Brain microvascular endothelial cell (primary cell): ENCODE measurements around the gene UCN.

ENCODE experiments used
- DNase-seq: peaks from one replicate; pipeline ENCODE4 v3.0.0-alpha.2; 2020
- H3K27ac ChIP-seq: fragments of 250-450 bp; sonication (Bioruptor Pico); 2 replicates; pipeline ENCODE4 v1.5.1; 2020; ENCODE audit warnings: mild to moderate bottlenecking, moderate library complexity
- H3K27me3 ChIP-seq: fragments of 250-450 bp; sonication (Bioruptor Pico); replicated peaks from 2 replicates; pipeline ENCODE4 v1.5.1; 2020; ENCODE audit warnings: mild to moderate bottlenecking
- H3K36me3 ChIP-seq: fragments of 250-450 bp; sonication (Bioruptor Pico); replicated peaks from 2 replicates; pipeline ENCODE4 v1.5.1; 2020; ENCODE audit warnings: mild to moderate bottlenecking
- H3K4me3 ChIP-seq: 2 replicates; pipeline ENCODE4 v1.5.1; 2011; ENCODE audit warnings: low read depth, mild to moderate bottlenecking, control low read depth, low read length, moderate library complexity
- in situ Hi-C: cut with HindIII; loops from 2 replicates; pipeline ENCODE4 v1.10.0; 2017; ENCODE audit warnings: low sequenced_read_pairs, low pct_ligation_motif_present
- TF ChIP-seq, protein P1 (sequence below): IDR thresholded peaks from 2 replicates; pipeline ENCODE4 v1.5.1; 2011; ENCODE audit warnings: low read depth, mild to moderate bottlenecking, moderate library complexity, low read length, control low read depth, inconsistent platforms; ENCODE audit errors: missing control alignments

UCN gene

DNA sequence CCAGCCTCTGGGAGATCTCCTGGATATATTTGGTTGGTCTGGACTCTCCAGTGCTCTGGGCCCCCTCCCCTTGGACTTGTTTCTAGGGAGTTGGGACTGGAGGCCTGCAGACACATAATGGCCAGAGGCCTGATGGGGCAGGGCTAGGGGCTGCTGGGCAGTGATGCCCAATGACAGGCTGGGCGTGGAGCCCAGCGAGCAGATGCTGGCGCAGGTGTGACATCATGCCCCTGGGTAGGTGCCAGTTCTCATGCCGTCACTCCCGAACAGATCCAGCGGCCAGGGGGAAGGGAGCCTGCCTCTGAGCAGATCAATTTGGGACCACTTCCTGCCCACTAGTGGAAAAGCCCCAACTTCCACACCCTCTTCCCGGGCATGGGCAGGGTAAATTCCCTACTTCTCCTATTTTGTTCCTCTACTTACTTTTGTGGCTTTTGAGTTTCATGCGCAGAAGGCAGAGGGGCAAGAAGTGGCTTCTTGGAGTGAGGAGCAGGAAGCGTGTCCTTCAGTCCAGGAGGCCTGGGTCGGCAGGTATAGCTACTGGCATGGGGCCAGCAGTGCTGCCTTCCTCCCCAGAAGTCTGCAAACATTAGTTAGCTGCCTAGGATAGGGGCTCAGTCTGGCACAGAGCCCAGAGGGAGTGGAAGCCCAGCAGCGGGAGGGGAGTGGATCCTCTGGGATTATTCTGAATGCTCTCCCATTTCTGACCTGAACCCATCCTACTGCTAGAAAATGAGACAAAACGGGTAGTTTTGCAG is 8.6 kb upstream of the UCN start:
- no peak for DNase-seq
- in situ Hi-C loops = no loop called here
- Histone ChIP-seq H3K27ac (no peak overlapping the region), H3K36me3 (peaks cover 3% of the 10 kb centered on the region), H3K27me3 (no peaks in the 10 kb centered on the region), H3K4me3 (no peak overlapping the region)
- TF ChIP-seq, protein P1, sequence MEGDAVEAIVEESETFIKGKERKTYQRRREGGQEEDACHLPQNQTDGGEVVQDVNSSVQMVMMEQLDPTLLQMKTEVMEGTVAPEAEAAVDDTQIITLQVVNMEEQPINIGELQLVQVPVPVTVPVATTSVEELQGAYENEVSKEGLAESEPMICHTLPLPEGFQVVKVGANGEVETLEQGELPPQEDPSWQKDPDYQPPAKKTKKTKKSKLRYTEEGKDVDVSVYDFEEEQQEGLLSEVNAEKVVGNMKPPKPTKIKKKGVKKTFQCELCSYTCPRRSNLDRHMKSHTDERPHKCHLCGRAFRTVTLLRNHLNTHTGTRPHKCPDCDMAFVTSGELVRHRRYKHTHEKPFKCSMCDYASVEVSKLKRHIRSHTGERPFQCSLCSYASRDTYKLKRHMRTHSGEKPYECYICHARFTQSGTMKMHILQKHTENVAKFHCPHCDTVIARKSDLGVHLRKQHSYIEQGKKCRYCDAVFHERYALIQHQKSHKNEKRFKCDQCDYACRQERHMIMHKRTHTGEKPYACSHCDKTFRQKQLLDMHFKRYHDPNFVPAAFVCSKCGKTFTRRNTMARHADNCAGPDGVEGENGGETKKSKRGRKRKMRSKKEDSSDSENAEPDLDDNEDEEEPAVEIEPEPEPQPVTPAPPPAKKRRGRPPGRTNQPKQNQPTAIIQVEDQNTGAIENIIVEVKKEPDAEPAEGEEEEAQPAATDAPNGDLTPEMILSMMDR = no peak

DNA sequence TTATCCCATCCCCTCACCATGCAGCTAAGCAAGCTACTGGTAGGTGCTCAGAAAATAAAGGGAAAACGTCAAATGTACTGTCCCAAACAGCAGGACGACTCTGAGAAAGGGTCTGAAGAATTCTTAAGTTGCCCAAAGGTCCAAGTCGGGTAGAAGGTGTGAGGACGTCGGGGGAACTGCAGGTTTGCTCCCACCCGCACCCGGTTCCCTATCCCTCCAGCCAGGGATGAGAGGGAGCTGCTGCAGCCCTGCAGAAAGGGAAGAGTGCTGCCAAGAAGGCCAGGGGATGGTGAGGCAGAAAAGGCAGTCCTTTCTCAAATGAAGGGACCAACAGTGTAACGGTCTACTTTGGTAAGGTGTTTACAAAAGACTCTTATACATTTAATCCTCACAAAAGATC is 6.9 kb upstream of the UCN start:
- Histone ChIP-seq H3K27ac (no peak overlapping the region), H3K36me3 (peaks cover 3% of the 10 kb centered on the region), H3K4me3 (no peak overlapping the region), H3K27me3 (no peaks in the 10 kb centered on the region)
- in situ Hi-C loops = no loop called here
- no peak for DNase-seq
- TF ChIP-seq, protein P1 = no peak

DNA sequence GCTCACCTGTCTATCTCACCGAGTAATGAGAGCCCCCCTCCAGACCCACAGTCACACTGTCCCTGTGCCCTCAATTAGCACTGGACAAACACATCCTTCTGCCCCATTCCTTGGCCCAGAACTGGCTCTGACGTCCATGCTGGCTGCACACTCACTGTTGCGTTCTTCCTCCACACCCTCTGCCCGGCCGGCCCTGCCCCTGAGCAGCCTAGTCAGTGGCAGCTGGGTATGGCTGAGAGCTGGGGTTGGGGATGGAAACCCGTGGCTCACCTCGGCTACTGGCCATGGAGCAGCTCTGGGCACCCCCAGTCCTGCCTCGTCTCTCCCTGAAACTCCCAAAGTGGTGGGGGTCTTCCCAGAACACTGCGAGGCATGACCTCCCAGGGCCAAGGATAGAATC is 6.5 kb upstream of the UCN start:
- H3K27me3 ChIP-seq = no peaks in the 10 kb centered on the region
- H3K27ac ChIP-seq = no peak overlapping the region
- no peak for DNase-seq
- peaks cover 3% of the 10 kb centered on the region for H3K36me3 ChIP-seq
- in situ Hi-C loops = no loop called here
- TF ChIP-seq, protein P1 = no peak
- H3K4me3 ChIP-seq = no peak overlapping the region

DNA sequence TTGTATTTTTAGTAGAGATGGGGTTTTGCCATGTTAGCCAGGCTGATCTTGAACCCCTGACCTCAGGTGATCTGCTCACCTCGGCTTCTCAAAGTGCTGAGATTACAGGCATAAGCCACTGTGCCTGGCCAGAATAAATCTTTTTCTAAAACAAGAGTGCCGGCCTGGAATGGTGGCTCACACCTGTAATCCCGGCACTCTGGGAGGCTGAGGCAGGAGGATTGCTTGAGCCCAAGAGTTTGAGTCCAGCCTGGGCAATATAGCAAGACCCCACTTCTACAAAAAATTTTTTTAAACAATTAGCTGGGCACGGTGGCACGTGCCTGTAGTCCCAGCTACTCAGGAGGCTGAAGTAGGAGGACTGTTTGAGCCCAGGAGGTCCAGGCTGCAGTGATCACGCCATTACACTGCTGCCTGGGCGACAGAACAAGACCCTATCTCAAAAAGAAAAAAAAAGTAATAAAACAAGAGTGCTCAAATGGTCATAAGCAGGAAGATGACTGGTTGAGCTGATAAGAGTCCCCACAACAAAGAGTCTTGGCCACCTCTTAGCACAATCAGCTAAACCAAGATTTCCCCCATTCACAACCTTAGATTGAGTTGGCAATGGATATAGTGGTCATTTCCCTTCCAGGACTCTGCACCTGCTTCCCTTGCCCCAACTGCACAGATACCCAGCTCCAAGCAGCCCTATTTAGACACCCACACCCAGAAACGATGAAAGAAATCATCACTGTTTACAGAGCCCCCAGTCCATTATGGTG is 5.8 kb upstream of the UCN start:
- TF ChIP-seq, protein P1 = no peak
- Histone ChIP-seq H3K27me3 (no peaks in the 10 kb centered on the region), H3K36me3 (peaks cover 6% of the 10 kb centered on the region), H3K27ac (no peak overlapping the region), H3K4me3 (no peak overlapping the region)
- DNase-seq = no peak
- in situ Hi-C loops = no loop called here

DNA sequence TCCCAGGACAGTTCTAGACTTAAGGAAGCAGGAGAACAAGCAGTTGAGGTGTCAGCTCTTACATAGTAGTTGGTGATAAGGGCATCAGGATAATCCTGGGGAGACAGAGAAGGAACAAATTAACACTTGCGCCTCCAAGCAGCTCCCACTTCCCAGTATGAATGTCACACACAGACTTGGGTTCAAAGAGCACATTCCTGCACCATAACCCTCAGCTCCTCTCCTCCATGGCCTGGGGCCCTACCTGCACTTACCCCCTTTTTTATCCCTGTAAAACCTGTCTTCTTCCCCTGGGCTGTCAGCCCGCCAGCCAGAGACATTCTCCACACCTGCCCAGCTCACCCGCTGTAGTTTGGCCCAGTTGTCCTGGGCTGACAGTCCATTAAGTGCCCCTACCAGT is 3.9 kb upstream of the UCN start:
- in situ Hi-C loops = no loop called here
- Histone ChIP-seq H3K27me3 (peaks cover 12% of the 10 kb centered on the region), H3K27ac (no peak overlapping the region), H3K4me3 (no peak overlapping the region), H3K36me3 (peaks cover 6% of the 10 kb centered on the region)
- TF ChIP-seq, protein P1 = no peak
- DNase-seq = no peak

DNA sequence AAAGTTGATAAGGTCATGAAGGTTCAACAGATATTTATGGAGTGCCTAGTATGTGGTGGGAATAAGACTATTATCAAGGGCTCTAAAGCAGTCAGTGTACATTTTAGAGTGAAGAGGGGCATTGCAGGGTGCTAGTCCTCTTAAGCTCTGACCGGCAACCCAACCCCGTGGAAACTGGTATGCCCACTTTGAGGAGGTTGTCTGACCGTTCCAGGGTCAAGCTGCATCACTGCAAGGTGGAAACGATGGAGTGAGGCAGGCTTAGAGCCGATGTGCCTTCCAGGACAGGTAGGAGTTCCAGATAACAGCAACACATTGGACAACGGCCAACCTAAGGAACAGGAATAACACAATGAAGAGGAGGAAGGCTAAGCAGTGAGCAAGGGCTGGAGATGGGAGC is 1.4 kb upstream of the UCN start:
- Histone ChIP-seq H3K27ac (no peak overlapping the region), H3K36me3 (peaks cover 3% of the 10 kb centered on the region), H3K27me3 (peaks cover 35% of the 10 kb centered on the region), H3K4me3 (no peak overlapping the region)
- TF ChIP-seq, protein P1 = no peak
- in situ Hi-C loops = no loop called here
- no peak for DNase-seq
